NCI-H1694 treated with DMSO at 0.1 percent for 48 hours (cell line): ENCODE measurements around the gene CNTRL.

Source experiments
- DNase-seq: peaks from one replicate; lab custom pipeline; 2025; lab: John Stamatoyannopoulos, UW

Gene CNTRL

DNA sequence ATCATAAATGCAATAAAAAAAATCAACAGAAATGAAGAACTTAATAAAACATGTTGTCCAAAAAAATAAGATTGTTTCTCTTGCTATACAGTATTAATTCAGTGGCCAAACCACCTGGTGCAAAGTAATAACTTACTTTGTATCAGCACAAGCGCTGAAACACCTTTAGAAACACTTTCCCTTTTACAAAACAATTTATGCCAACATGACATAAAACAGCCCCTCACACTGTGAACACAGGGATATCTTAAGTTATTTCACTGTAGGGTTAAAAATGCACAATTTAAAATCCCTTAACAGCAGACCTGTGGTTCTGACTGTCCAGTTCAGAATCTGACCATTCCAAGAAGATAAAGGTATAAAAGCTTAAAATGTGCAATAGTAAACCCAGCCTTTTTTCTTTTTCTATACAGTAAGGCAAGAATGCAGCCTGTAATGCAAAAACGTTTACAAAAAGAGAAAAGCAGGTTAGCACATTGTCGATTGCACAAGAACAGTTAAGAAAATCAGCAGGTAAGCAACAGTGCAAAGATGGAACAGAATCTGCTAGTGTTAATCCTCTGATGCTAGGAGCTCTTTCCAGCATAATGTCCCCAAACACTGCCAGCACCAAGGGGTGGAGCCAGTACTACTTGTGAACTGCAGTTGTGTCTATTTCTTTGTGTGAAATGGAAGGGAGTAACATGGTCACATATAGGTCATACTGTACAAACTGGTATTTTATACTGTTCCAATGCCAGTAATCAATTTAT, 105.4 kb downstream of the CNTRL start:
- DNase-seq = no peak

DNA sequence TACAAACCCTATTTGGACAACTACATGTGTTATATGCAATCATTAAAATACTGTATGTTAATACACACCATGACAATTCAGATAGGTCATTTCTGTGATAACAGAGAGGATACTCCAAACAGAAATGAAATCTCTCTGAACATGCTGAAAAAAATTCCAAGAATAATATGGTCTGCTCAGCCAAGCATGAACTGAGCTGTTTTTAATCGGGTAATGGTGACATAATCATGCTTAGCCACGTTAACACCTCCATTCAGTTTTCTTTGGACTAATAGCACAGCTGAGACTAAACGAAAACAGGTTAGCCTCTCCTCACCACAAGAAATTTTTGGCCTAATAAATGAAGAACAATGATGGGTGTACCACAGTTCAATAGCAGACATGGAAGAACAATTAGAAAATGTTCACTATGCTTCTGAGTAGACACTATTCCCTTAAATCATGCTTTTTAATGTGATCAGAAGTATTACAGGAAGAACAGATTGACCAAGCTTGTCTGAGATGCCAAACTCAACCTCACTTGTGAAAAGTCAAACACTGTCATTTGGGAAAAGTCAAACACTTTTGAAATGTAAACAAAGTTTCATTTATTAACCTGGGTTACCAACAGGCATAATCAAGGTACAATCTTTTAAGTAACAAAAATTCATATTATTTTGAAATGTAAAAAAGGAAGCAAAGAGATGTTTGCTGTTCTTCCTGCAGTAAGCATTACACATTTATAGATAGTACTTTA, 107.5 kb downstream of the CNTRL start:
- DNase-seq = no peak

DNA sequence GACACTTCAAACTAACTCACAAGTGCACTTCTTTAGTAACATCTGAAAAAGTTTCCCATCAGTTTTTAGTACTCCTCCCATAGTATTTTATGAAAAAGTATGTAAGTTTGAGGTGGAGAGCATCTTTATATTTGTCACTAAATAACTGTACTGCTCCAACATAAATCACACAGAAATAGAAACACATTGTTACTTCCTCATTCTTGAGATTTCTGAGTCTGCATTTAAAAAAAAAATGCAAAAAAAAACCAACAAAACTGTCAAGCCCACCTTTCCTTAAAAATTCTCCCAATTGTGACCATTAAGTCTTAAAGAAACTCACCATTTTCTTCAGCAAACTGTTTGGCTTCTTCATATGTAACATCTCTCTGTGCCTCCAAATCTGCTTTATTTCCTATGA, 108.2 kb downstream of the CNTRL start:
- DNase-seq = no peak

GRCh38 chr9:121183666-121184423, 109.1 kb downstream of the CNTRL start:
- DNase-seq = no peak

GRCh38 chr9:121184463-121184862, 109.7 kb downstream of the CNTRL start:
- DNase-seq = no peak

GRCh38 chr9:121185178-121185745, 110.5 kb downstream of the CNTRL start:
- no peak for DNase-seq

GRCh38 chr9:121185774-121186403, 111.1 kb downstream of the CNTRL start:
- no peak for DNase-seq

- DNase-seq = no peak
Measured at GRCh38 chr9:121187636-121188305, 113.0 kb downstream of the CNTRL start.

GRCh38 chr9:121189006-121189405, 114.3 kb downstream of the CNTRL start:
- no peak for DNase-seq

DNA sequence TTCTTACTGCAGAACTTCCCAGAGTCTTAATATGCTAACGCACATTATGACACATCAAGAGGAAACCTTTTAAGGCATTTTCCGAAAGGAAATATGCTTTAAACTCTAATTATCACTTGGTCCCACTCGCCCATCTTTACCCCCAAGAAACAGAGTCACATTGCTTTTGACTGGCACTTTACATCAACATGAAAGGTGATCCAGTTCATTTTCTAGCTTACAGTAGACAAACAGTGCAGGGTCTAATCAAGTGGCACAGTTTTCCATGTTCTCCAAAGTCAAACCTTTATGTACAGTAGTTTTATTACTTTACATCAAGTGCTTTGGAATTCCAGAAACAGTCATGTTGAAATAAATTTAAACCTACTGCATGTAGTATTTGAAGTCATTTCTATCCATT, 114.9 kb downstream of the CNTRL start:
- no peak for DNase-seq

DNA sequence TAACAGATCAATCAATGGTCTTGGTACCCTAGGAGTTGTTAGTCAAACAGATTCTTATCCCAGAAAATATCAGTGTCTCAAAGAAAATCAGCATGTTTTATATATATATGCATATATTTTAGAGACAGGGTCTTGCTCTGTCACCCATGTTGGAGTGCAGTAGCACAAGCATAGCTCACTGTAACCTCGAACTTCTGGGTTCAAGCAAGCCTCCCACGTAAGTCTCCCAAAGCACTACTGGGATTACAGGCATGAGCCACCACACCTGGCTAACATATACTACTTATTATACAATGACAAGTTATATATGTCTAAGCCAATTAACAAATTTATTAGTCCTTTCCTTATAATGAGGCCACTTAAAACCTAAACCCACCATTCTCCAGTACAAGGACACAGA, 116.5 kb downstream of the CNTRL start:
- no peak for DNase-seq

GRCh38 chr9:121192518-121192917, 117.8 kb downstream of the CNTRL start:
- DNase-seq = no peak

- DNase-seq = no peak
Measured at GRCh38 chr9:121192959-121193640, 118.3 kb downstream of the CNTRL start.

GRCh38 chr9:121194730-121195129, 120.0 kb downstream of the CNTRL start:
- no peak for DNase-seq

GRCh38 chr9:121196389-121196788, 121.6 kb downstream of the CNTRL start:
- DNase-seq = no peak

- DNase-seq = no peak
Measured at GRCh38 chr9:121197132-121197531, 122.4 kb downstream of the CNTRL start.

- no peak for DNase-seq
Measured at GRCh38 chr9:121198512-121199042, 123.8 kb downstream of the CNTRL start.

DNA sequence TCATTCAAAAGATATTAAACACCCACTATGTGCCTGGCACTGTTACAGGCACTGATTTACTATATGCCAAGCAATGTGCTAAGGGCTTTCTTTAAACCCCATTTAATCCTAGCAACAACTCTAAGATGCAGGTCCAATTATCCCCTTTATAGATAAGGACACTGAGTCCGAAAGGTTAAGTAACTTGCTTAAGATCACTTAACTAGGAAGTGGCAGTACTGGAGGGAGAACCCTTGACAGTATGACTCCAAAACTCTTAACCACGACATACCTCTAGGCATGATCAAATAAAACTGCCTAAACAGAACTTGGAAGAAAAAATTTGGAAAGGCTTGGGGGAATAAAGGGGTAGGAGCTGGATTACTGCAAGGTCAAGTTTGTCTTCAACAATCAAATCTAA, 125.2 kb downstream of the CNTRL start:
- DNase-seq = no peak

- no peak for DNase-seq
Measured at GRCh38 chr9:121200356-121200755, 125.6 kb downstream of the CNTRL start.

DNA sequence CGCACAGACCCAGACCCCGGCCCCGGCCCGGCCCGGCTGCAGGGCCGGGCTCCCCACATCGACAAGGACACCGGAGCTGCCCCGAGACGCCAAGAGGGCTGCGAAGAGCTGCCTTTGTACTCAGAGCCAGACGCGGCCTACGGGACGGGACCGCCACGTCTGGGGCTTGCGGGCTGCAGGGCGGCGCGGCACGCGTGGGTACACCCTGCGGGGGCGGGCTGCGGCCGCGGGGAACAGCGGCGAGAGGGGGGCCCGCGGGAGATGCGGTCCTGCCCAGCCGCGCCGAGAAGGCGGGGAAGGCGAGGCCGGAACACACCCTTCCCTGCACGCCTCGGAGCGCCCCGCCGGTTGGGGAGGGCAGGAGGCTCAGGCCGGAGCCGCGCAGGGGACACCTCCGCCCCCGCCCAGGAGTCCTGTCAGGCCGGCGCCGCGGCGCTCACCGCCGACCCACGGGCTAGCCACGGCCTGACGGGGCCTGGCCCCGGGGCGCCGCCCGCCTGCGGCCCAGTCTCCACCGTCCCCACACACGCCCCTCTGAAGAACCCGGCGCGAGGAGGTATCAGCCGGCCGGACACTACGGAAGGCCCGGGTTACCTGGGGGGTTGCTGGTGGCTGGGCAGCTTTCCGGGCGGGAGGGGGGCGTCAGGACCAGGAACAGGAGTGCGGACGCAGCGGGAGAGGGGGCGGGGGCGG, 126.4 kb downstream of the CNTRL start:
- no peak for DNase-seq
